Bronchial epithelial cell (primary cell): ENCODE results near the gene ENO1. TPM values are rescaled to one million over a fixed set of nuclear protein-coding genes. Genes with fewer than 3 reads are reported as not detected.

Experiments
- DNase-seq: peaks from one replicate; pipeline ENCODE4 v3.0.0-alpha.2; 2010; ENCODE audit warnings: low read depth
- FAIRE-seq: peaks from 2 replicates; lab custom pipeline; 2011; peaks lifted over from hg19 to GRCh38; lab: Jason Lieb, UNC
- H3K27me3 ChIP-seq: 2 replicates; pipeline ENCODE4 v1.5.1; 2011; ENCODE audit warnings: low read length; ENCODE audit not compliant: control insufficient read depth, insufficient read depth
- H3K36me3 ChIP-seq: 2 replicates; pipeline ENCODE4 v1.5.1; 2011; ENCODE audit warnings: low read length; ENCODE audit not compliant: control insufficient read depth, insufficient read depth
- H3K4me3 ChIP-seq: 2 replicates; pipeline ENCODE4 v1.5.1; 2011; ENCODE audit warnings: mild to moderate bottlenecking, low read depth, low read length, control low read depth
- CTCF ChIP-seq: IDR thresholded peaks from 2 replicates; pipeline ENCODE4 v1.5.1; 2011; ENCODE audit warnings: mild to moderate bottlenecking, moderate library complexity, low read length, control low read depth, inconsistent platforms; ENCODE audit not compliant: insufficient read depth, severe bottlenecking
- total RNA-seq: library from RNA; depleted of rRNA; stranded (reverse); fragments of >200 nt; gene quantifications from 2 replicates; pipeline ENCODE4 v1.2.1, GENCODE V29; 2014

ENO1 gene
- total RNA-seq, 1 donor from 2014 or later = 1,539 TPM

GRCh38 chr1:8847990-8848389, 30.5 kb downstream of the ENO1 start:
- TF ChIP-seq CTCF = no peak
- H3K4me3 ChIP-seq = no peak overlapping the region
- H3K27me3 ChIP-seq = peaks cover 4% of the 10 kb centered on the region
- no peaks in the 10 kb centered on the region for H3K36me3 ChIP-seq
- no peak for FAIRE-seq
- DNase-seq = no peak

- DNase-seq (no peak), FAIRE-seq (no peak)
- Histone ChIP-seq H3K27me3 (peaks cover 4% of the 10 kb centered on the region), H3K4me3 (no peak overlapping the region), H3K36me3 (no peaks in the 10 kb centered on the region)
- TF ChIP-seq CTCF = no peak
Measured at GRCh38 chr1:8846263-8846662, 32.2 kb downstream of the ENO1 start.

- H3K36me3 ChIP-seq = no peaks in the 10 kb centered on the region
- no peak for FAIRE-seq
- peaks cover 4% of the 10 kb centered on the region for H3K27me3 ChIP-seq
- TF ChIP-seq CTCF = no peak
- DNase-seq = no peak
- H3K4me3 ChIP-seq = no peak overlapping the region
Measured at GRCh38 chr1:8845104-8846097, 33.1 kb downstream of the ENO1 start.

- H3K27me3 ChIP-seq = peaks cover 4% of the 10 kb centered on the region
- FAIRE-seq (no peak), DNase-seq (no peak)
- TF ChIP-seq CTCF = no peak
- no peak overlapping the region for H3K4me3 ChIP-seq
- H3K36me3 ChIP-seq = no peaks in the 10 kb centered on the region
Measured at GRCh38 chr1:8844501-8845006, 33.9 kb downstream of the ENO1 start.

- no peaks in the 10 kb centered on the region for H3K36me3 ChIP-seq
- DNase-seq (no peak), FAIRE-seq (no peak)
- no peak for TF ChIP-seq CTCF
- no peak overlapping the region for H3K4me3 ChIP-seq
- H3K27me3 ChIP-seq = no peaks in the 10 kb centered on the region
Measured at GRCh38 chr1:8841395-8841794, 37.1 kb downstream of the ENO1 start.

- no peaks in the 10 kb centered on the region for H3K36me3 ChIP-seq
- no peak for TF ChIP-seq CTCF
- H3K27me3 ChIP-seq = no peaks in the 10 kb centered on the region
- no peak overlapping the region for H3K4me3 ChIP-seq
- no peak for FAIRE-seq
- DNase-seq = no peak
Measured at GRCh38 chr1:8839990-8840389, 38.5 kb downstream of the ENO1 start.
